OCI-LY7 (cell line): Measurements from ENCODE around the gene FKBP6. TPM values are rescaled to one million over a fixed set of nuclear protein-coding genes. Genes with fewer than 3 reads are reported as not detected.
"Not testable (repeated sequence)": the region's sequence is repeated elsewhere in the genome, so short reads cannot be mapped to it uniquely, and the experiment has no call there.

ENCODE experiments used
- BruUV-seq: library from RNA; stranded (reverse); fragments of 400-500 nt; replicated peaks from 2 replicates; lab custom pipeline; 2021; lab: Mats Ljungman, UMichigan
- CTCF ChIA-PET: fragments of 300-600 bp; sonication (Branson Sonifier 250); formaldehyde crosslinking; loops from one replicate; lab custom pipeline; 2022; ENCODE audit warnings: antibody characterized with exemption; ENCODE audit not compliant: unreplicated experiment; lab: Charles Lee
- POLR2A ChIA-PET: fragments of 300-600 bp; sonication (Branson Sonifier 250); formaldehyde crosslinking; loops from one replicate; lab custom pipeline; 2022; ENCODE audit warnings: antibody characterized with exemption; lab: Charles Lee
- DNase-seq: peaks from one replicate; pipeline ENCODE4 v3.0.0-alpha.2; 2015; ENCODE audit warnings: low spot score
- H2AFZ ChIP-seq: fragments of 200-600 bp; sonication (generic), shearing (Covaris generic); 2 replicates; pipeline ENCODE4 v1.6.1; 2014; ENCODE audit warnings: mild to moderate bottlenecking, antibody characterized with exemption, low read length, moderate library complexity
- H3K27ac ChIP-seq: fragments of 200-600 bp; sonication (generic); 2 replicates; pipeline ENCODE4 v1.5.1; 2014; ENCODE audit warnings: mixed run types, low read depth, mild to moderate bottlenecking, moderate library complexity, low read length, inconsistent platforms; ENCODE audit not compliant: poor library complexity, severe bottlenecking
- H3K36me3 ChIP-seq: fragments of 200-600 bp; sonication (generic); 2 replicates; pipeline ENCODE4 v1.6.1; 2014; ENCODE audit warnings: mild to moderate bottlenecking, antibody characterized with exemption, low read length, moderate library complexity, mixed read lengths; ENCODE audit not compliant: insufficient read depth
- H3K4me1 ChIP-seq: fragments of 200-600 bp; sonication (generic); 2 replicates; pipeline ENCODE4 v1.5.1; 2014; ENCODE audit warnings: mild to moderate bottlenecking, low read length; ENCODE audit not compliant: insufficient read depth, poor library complexity, severe bottlenecking
- H3K4me2 ChIP-seq: fragments of 200-600 bp; sonication (generic); 2 replicates; pipeline ENCODE4 v1.6.1; 2014; ENCODE audit warnings: mild to moderate bottlenecking, low read length
- H3K4me3 ChIP-seq: fragments of 200-600 bp; sonication (generic); 2 replicates; pipeline ENCODE4 v1.5.1; 2014; ENCODE audit warnings: mild to moderate bottlenecking, low read depth, low read length; ENCODE audit not compliant: poor library complexity, severe bottlenecking
- H3K79me2 ChIP-seq: fragments of 200-600 bp; sonication (generic); 2 replicates; pipeline ENCODE4 v1.6.1; 2016; ENCODE audit warnings: low read depth, mild to moderate bottlenecking, low read length, moderate library complexity, mixed read lengths; ENCODE audit not compliant: insufficient read depth
- H3K9me2 ChIP-seq: fragments of 200-600 bp; sonication (generic); 2 replicates; pipeline ENCODE4 v1.6.1; 2016; ENCODE audit warnings: mild to moderate bottlenecking, low read length, mixed read lengths; ENCODE audit not compliant: insufficient read depth
- H3K9me3 ChIP-seq: fragments of 200-600 bp; sonication (generic); 2 replicates; pipeline ENCODE4 v1.6.1; 2014; ENCODE audit warnings: mild to moderate bottlenecking, mixed run types, low read length, mixed read lengths
- H4K20me1 ChIP-seq: fragments of 200-600 bp; sonication (generic); 2 replicates; pipeline ENCODE4 v1.6.1; 2014; ENCODE audit warnings: mild to moderate bottlenecking, antibody characterized with exemption, low read length, moderate library complexity, mixed read lengths; ENCODE audit not compliant: insufficient read depth
- EZH2phosphoT487 ChIP-seq: fragments of 200-600 bp; sonication (generic); IDR thresholded peaks from 2 replicates; pipeline ENCODE4 v1.6.1; 2018; ENCODE audit warnings: low read depth, borderline replicate concordance, mild to moderate bottlenecking, mixed run types, antibody characterized with exemption, low read length, moderate library complexity, mixed read lengths
- intact Hi-C: fragments of 100-400 bp; cut with micrococcal nuclease; formaldehyde crosslinking; loops from one replicate; pipeline ENCODE4 v1.10.0; 2022; ENCODE audit not compliant: unreplicated experiment
- total RNA-seq, 2 experiments: library from RNA; depleted of rRNA in 1 of 2; stranded (reverse); fragments of >200 nt in 1 of 2; shearing (Covaris generic) in 1 of 2; gene quantifications; 2 replicates each; pipeline ENCODE4 v1.2.3, GENCODE V29; 2014 to 2022
- TF ChIP-seq, protein P1 (sequence below): fragments of 200-600 bp; sonication (generic); conservative IDR thresholded peaks from 2 replicates; pipeline ENCODE4 v1.5.1; 2014; ENCODE audit warnings: mild to moderate bottlenecking, antibody characterized with exemption, low read length, moderate library complexity, mixed read lengths

The FKBP6 gene
- total RNA-seq, 2 experiments from 2014 or later = not detected

DNA sequence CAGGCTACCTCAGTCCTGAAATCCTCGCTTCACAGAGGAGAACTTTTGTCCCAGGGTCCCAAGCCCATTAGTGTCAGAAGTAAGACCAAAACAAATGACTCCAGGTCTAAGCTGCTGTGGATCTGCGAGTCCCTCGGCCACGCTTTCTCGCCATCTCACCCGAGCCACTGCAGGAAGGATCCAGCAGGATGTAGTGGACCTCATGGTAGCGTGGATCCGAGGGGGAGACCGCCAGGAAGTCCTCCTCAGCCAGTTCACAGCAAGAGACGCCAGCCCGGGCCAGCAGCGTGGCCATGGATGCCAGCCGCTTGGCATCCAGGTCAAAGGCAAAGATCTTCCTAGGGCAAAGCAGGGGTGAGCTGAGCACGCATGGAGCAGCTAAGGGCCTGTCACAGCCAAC lies 23.9 kb upstream of the FKBP6 start:
- Histone ChIP-seq H3K79me2 (peaks cover 23% of the 10 kb centered on the region), H3K4me3 (no peak overlapping the region), H3K36me3 (peaks cover 42% of the 10 kb centered on the region), H2AFZ (no peak overlapping the region), H3K4me2 (no peak overlapping the region), H3K4me1 (peaks cover 14% of the 10 kb centered on the region), H3K9me3 (no peaks in the 10 kb centered on the region), H4K20me1 (0 out of 2 replicates have a peak, but pooled peaks cover 4% of the 10 kb centered on the region), H3K9me2 (no peaks in the 10 kb centered on the region), H3K27ac (no peak overlapping the region)
- ChIA-PET CTCF (no interaction called here), POLR2A (no interaction called here)
- DNase-seq = no peak
- intact Hi-C loops = no loop called here
- BruUV-seq = no TSS peak
- TF ChIP-seq EZH2phosphoT487 = no peak
- TF ChIP-seq, protein P1, sequence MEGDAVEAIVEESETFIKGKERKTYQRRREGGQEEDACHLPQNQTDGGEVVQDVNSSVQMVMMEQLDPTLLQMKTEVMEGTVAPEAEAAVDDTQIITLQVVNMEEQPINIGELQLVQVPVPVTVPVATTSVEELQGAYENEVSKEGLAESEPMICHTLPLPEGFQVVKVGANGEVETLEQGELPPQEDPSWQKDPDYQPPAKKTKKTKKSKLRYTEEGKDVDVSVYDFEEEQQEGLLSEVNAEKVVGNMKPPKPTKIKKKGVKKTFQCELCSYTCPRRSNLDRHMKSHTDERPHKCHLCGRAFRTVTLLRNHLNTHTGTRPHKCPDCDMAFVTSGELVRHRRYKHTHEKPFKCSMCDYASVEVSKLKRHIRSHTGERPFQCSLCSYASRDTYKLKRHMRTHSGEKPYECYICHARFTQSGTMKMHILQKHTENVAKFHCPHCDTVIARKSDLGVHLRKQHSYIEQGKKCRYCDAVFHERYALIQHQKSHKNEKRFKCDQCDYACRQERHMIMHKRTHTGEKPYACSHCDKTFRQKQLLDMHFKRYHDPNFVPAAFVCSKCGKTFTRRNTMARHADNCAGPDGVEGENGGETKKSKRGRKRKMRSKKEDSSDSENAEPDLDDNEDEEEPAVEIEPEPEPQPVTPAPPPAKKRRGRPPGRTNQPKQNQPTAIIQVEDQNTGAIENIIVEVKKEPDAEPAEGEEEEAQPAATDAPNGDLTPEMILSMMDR = no peak

DNA sequence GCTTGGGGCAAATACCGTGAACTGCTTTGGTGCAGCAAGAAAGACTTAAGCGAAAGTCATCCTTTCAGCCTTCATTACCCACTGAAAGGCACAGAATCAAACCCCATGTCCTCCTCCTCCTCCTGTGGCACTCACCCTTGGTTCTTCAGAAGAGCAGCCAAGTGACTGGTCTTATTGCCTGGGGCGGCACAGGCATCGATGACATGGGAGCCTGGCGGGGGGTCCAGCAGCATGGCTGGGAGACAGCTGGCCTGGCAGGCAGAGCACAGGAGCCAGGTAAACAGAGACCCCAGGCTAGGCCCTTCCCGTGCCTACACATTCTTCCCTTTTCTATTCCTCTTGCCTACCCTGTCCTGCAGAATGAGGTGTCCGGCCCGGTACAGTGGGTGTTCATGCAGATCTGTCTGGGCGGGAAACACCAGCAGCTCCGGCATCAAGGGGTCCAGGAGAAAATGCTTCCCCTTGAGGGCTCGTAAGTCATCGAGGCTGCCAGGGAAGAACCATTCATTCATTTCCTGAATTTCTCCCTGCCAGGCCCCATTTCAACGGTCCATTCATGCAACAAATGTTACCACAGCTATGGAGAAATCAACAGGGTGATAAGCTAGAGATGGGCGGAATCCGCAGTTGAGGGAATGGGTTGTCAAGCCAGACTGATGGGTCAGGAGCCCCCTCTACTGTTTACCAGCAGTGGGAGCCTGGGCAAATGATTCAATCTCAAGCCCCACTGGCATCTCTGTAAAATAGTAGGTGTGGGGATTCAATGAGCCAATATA lies 23.2 kb upstream of the FKBP6 start:
- H3K4me2 ChIP-seq, H2AFZ ChIP-seq, H3K4me3 ChIP-seq, H3K9me2 ChIP-seq, H4K20me1 ChIP-seq, POLR2A ChIA-PET, H3K9me3 ChIP-seq, CTCF ChIA-PET, H3K27ac ChIP-seq, DNase-seq, BruUV-seq, intact Hi-C loops: not testable (repeated sequence)
- H3K36me3 ChIP-seq = peaks cover 42% of the 10 kb centered on the region
- H3K79me2 ChIP-seq = peaks cover 23% of the 10 kb centered on the region
- TF ChIP-seq, protein P1 = 0 out of 2 replicates have a peak, but pooled peaks have one; percentile 24
- H3K4me1 ChIP-seq = peaks cover 17% of the 10 kb centered on the region

DNA sequence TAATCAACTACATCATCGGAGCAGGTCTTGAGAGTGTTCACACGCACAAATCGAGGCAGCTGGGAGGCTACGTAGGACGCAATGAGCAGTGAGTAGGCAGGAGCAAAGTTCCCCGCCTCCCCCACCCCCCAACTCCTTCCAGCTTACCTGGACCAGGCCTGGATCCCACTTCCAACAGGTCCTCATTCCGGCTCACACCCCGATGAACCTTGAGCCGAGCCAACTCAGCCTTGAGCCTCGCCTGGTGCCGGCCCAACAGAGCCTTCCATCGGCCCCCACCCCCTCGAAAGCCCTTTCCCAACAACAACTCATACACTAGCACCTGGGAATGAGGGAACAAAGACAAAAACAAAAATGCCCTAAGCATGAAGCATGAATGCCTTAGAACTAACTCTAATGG lies 20.5 kb upstream of the FKBP6 start:
- H3K4me2 ChIP-seq = peak overlapping the region; percentile 72
- intact Hi-C loops = no loop called here
- H3K79me2 ChIP-seq = peaks cover 23% of the 10 kb centered on the region
- no peak for DNase-seq
- peaks cover 42% of the 10 kb centered on the region for H3K36me3 ChIP-seq
- CTCF ChIA-PET = no interaction called here
- 0 out of 2 replicates have a peak, but pooled peaks cover 4% of the 10 kb centered on the region for H4K20me1 ChIP-seq
- BruUV-seq = no TSS peak
- no peaks in the 10 kb centered on the region for H3K9me3 ChIP-seq
- POLR2A ChIA-PET = no interaction called here
- peaks cover 17% of the 10 kb centered on the region for H3K4me1 ChIP-seq
- TF ChIP-seq EZH2phosphoT487 = no peak
- TF ChIP-seq, protein P1 = no peak
- no peaks in the 10 kb centered on the region for H3K9me2 ChIP-seq
- no peak overlapping the region for H2AFZ ChIP-seq
- peak overlapping the region; percentile 88 for H3K4me3 ChIP-seq
- H3K27ac ChIP-seq = no peak overlapping the region
